ENCODE data around the gene BACH2.

DNA sequence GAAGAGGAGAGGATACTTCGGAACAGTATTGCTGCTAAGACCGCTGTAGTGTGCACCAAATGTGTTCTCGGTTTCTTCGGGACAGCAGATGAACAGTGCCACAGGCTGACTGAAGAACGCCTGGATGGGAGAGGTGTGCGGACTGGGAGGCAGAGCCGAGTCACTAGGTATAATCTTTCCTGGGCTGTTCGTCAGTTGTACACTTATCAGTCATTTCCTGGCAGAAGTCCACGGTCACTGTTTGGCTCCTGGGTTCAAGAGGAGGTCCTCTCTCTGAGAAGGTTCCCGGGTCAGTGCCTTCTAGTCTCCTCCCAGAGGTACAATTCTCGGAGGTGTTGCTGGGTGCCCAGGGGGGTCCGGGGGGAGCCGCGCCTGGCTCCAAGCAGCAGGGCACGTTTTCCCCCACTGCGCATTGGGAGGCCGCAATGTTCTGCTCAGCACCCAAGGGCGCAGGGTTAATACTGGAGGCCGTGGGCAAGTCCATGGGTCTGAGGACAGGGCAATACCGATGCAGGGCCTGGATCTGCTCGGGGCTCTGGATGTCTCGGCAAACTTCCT is 364.3 kb downstream of the BACH2 start:
- no peak for TF ChIP-seq POLR2AphosphoS5 (IDR thresholded peaks at IDR 0.05; ENCODE audit: low read depth, low read length)
- no peak for TF ChIP-seq TAF1 (IDR thresholded peaks at IDR 0.05; ENCODE audit: borderline replicate concordance, insufficient read depth, low read length)
- TF ChIP-seq, protein P1, sequence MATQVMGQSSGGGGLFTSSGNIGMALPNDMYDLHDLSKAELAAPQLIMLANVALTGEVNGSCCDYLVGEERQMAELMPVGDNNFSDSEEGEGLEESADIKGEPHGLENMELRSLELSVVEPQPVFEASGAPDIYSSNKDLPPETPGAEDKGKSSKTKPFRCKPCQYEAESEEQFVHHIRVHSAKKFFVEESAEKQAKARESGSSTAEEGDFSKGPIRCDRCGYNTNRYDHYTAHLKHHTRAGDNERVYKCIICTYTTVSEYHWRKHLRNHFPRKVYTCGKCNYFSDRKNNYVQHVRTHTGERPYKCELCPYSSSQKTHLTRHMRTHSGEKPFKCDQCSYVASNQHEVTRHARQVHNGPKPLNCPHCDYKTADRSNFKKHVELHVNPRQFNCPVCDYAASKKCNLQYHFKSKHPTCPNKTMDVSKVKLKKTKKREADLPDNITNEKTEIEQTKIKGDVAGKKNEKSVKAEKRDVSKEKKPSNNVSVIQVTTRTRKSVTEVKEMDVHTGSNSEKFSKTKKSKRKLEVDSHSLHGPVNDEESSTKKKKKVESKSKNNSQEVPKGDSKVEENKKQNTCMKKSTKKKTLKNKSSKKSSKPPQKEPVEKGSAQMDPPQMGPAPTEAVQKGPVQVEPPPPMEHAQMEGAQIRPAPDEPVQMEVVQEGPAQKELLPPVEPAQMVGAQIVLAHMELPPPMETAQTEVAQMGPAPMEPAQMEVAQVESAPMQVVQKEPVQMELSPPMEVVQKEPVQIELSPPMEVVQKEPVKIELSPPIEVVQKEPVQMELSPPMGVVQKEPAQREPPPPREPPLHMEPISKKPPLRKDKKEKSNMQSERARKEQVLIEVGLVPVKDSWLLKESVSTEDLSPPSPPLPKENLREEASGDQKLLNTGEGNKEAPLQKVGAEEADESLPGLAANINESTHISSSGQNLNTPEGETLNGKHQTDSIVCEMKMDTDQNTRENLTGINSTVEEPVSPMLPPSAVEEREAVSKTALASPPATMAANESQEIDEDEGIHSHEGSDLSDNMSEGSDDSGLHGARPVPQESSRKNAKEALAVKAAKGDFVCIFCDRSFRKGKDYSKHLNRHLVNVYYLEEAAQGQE (IDR thresholded peaks at IDR 0.05; ENCODE audit: insufficient read depth in 1 of 2, low read depth in 2 of 2, low read length in 2 of 2), result no peak
- TF ChIP-seq SIN3A (IDR thresholded peaks at IDR 0.05; ENCODE audit: borderline replicate concordance, insufficient read depth, low read length), result no peak

All from PFSK-1 (cell line).